ENCODE data around the gene RAB40C.

RAB40C gene

DNA sequence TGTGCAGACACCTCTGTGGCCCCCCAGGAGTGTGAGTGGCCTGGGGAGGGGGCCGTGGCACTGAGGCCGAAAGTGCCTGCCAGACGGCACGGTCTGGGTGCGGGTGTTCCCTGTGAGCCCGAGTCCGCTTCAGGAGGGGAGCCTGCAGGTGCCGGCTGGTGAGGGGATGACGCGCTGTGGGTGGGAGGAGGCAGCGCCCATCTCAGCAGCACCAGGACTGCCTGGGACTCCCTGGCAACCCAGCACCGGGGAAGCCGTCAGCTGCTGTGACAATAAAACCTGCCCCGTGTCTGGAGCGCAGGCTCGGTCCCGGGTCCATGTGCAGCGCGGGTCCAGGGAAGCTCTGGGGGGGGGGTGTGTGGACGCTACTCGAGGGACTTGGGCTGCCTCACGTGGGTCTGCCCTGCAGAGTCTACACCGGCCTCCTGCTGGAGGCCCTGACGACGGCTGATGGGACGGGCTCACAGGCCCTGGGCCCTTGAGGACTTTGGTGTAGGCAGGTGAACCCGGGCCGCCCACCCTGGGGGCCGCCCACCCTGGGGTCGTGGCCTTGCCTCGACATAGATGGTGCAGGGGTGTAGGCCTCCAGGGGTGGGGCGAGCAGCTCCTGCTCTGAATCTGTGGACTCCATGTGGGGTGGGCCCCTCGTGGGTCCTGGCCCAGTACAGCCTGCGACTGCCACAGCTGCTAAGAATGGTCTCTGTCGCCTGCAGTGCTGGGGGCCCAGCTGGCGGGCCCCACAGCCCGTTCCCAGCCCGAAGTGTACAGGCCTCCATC lies 5.9 kb upstream of the RAB40C start:
- no peaks in the 10 kb centered on the region for H3K9me3 Mint-ChIP-seq
- ATAC-seq (replicated peaks) (no peak), DNase-seq (no peak)
- no peaks in the 10 kb centered on the region for H3K27me3 Mint-ChIP-seq
- peaks cover 8 to 12% of the 10 kb centered on the region in 2 donors for H3K4me1 Mint-ChIP-seq (ENCODE audit: low read depth in 2 of 2)
- H3K27ac Mint-ChIP-seq = no peak overlapping the region
- H3K36me3 Mint-ChIP-seq (ENCODE audit: insufficient read depth) = peaks cover 9% of the 10 kb centered on the region
- H3K4me3 Mint-ChIP-seq = no peak overlapping the region

DNA sequence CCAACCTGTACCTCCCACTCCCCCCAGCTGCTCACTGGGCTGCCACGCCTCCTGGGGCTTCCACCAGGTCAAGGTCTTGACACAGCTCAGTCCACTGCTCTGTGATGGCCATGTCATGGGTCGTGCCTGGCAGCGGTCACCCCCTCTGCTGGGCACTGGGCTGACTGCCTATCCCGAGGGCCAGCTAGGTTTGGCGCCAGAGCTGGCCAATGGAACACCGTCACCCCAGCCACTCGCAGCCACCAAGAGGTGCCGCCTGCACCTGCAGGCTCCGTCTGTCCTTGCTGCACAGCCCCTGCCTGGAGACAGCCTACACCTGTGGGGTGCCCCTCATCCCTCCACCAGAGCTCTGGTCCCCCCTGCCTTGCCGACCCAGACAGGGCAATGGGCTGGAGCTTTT lies 4.5 kb upstream of the RAB40C start:
- peaks cover 18% of the 10 kb centered on the region for H3K36me3 Mint-ChIP-seq (ENCODE audit: insufficient read depth)
- no peaks in the 10 kb centered on the region for H3K9me3 Mint-ChIP-seq
- DNase-seq (no peak), ATAC-seq (replicated peaks) (no peak)
- peaks cover 8 to 12% of the 10 kb centered on the region in 2 donors for H3K4me1 Mint-ChIP-seq (ENCODE audit: low read depth in 2 of 2)
- peak overlapping the region in 1 of 2 donors; percentile 86 for H3K27ac Mint-ChIP-seq
- no peak overlapping the region for H3K4me3 Mint-ChIP-seq
- H3K27me3 Mint-ChIP-seq = no peaks in the 10 kb centered on the region

DNA sequence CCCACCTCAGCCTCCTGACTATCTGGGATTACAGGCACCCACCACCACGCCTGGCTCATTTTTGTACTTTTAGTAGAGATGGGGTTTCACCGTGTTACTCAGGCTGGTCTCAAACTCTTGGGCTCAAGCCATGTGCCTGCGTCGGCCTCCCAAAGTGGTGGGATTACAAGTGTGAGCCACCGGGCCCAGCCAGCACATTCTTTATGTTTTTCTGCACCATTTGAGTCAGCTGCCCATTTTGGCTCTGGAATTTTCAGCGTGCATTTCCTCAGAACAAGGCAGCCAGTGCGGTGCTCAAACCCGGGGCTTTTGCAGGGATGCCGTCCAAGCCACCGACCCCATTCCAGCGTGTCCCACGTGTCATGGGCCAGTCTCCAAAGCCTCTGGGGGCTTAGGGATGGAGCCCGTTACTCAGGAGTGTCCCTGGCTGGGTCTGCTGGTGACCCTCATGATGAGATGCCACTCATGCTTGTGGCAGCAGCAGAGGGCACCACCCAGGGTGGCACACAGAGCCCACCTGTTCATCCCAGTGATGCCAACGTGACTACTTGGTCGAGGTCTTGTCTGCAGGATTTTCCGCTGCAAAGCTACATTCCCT lies 3.7 kb upstream of the RAB40C start:
- DNase-seq (no peak), ATAC-seq (replicated peaks) (no peak)
- Mint-ChIP-seq H3K36me3 (ENCODE audit: insufficient read depth) (peaks cover 23% of the 10 kb centered on the region), H3K4me1 (ENCODE audit: low read depth in 2 of 2) (peaks cover 15 to 18% of the 10 kb centered on the region in 2 donors), H3K27me3 (no peaks in the 10 kb centered on the region), H3K4me3 (no peak overlapping the region), H3K27ac (peak overlapping the region in 1 of 2 donors; percentile 86), H3K9me3 (no peaks in the 10 kb centered on the region)

DNA sequence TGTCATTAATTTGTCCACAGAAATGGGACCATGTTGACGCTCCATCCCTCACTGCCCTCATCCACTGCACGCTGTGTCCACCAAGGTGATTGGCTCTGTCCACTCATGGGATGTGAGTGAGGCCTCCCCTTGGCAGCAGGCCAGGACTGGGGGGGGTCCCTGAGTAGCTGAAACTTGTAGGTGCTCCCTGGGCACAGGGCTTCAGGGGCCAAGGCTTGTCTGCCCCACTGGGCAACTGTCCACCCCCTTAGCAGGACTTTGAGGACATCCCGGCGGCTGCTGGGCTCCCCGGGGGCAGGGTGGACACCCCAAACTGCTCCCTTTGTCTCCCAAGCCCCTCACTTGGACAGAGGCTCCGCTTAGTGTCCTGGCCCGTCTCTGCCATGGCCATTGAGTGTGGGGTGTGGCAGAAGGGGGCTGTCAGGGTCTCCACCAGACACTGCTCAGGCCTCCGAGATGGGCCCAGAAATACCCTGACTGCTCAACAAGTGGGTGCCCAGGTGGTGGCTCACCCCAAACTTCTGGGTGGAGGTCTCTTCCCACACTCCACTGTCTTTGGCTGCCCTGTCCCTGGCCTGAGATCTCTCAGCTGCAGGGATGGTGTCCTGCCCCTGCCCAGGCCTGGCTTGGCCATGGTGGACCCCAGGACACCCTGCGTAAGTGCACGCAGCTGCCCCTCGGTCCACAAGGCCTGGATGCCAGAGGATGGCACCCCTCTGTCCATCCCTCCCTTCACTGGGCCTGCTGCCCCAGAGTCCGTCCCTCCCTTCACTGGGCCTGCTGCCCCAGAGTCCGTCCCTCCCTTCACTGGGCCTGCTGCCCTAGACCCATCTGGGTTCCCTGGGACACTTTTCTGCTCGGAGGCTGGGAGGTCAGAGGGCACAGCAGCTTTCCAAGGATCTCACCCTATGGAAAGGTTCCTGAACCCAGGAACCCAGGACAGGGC lies 2.9 kb upstream of the RAB40C start:
- H3K9me3 Mint-ChIP-seq = no peaks in the 10 kb centered on the region
- DNase-seq (no peak), ATAC-seq (replicated peaks) (no peak)
- peaks cover 22 to 24% of the 10 kb centered on the region in 2 donors for H3K4me1 Mint-ChIP-seq (ENCODE audit: low read depth in 2 of 2)
- peak overlapping the region in 1 of 2 donors; percentile 66 for H3K27ac Mint-ChIP-seq
- peak overlapping the region; percentile 61 to 93 for H3K4me3 Mint-ChIP-seq
- H3K27me3 Mint-ChIP-seq = no peaks in the 10 kb centered on the region
- H3K36me3 Mint-ChIP-seq (ENCODE audit: insufficient read depth) = peaks cover 26% of the 10 kb centered on the region

DNA sequence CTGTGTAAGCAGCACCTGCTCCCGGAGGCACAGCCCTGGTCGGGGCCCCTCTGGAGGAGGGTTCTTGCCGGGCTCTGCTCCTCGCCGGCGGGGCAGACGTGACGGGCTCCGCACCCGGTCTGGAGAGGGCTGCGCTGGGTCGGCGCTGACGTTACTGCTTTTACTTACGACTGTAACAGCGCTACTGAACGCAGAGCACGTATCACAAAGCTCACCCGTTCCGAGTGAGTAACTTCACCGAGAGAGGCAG lies 1.3 kb upstream of the RAB40C start:
- Mint-ChIP-seq H3K27ac (peak overlapping the region; percentile 96 to 98), H3K9me3 (no peaks in the 10 kb centered on the region), H3K36me3 (ENCODE audit: insufficient read depth) (peaks cover 26% of the 10 kb centered on the region), H3K27me3 (no peaks in the 10 kb centered on the region), H3K4me3 (peak overlapping the region; percentile 92 to 93), H3K4me1 (ENCODE audit: low read depth in 2 of 2) (peaks cover 29 to 31% of the 10 kb centered on the region in 2 donors)
- ATAC-seq (replicated peaks) (peak; percentile 20), DNase-seq (peak; percentile 49 to 59 (median 52))

DNA sequence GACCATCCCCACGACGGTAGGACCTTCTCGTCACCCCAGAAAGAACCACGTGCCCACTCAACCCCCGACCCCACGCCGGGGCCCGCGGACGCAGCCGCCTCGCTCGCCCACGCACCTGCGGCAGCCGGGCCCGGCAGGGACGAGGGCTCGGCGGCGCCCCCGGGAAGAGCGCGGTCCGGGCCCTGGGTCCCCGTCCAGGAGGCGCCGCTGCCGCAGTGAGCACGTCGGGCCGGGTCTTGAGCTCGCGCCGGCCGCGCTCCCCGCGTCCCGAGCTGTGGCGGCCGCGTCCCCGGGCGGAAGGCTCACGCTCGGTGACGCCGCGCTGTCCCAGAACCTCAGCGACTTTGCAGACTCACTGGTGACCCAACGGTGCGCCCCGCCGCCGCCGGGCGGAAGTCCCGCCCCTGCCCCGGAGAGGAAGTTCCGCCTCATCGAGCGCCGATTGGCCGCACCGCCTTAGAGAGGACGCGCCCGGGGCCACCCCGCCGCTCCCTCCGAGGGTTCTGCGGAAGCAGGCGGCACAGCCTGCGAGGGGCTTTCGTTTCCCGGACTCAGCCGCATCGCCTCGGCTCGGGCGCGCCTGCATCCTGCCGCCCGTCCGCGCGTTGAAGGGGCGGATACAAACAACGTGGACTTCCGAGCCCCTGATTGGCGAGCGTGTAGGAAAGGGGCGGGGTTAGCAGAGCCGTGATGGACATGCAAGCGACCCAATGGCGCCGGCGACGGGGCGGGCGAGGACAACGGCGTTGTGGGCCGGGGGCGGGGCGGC lies 793 bp upstream of the RAB40C start:
- no peaks in the 10 kb centered on the region for H3K27me3 Mint-ChIP-seq
- peaks cover 32 to 35% of the 10 kb centered on the region in 2 donors for H3K4me1 Mint-ChIP-seq (ENCODE audit: low read depth in 2 of 2)

DNA sequence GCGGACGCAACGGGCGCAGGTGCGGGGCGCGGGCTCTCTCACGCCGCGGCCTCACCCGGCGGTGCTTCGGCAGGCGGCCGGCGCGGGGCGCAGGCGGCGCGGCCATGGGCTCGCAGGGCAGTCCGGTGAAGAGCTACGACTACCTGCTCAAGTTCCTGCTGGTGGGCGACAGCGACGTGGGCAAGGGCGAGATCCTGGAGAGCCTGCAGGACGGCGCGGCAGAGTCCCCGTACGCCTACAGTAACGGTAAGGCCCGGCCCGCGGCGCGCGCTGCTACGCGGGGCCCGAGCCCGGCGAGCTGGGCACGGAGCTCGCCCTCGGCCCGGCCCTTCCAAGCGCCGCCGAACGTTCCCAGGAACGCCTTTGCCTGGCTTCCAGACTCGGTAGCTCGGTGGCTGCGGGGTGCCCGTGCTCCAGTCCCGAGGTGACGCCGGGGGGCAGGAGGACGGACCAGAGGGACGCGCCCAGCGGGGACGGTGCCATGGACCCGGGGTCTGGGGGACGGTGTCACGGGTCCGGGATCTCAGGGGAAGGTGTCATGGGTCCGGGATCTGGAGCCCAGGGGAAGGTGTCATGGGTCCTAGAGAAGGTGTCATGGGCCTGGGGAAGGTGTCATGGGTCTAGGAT lies 435 bp downstream of the RAB40C start:
- Mint-ChIP-seq H3K27me3 (no peaks in the 10 kb centered on the region), H3K9me3 (no peaks in the 10 kb centered on the region), H3K4me3 (peak overlapping the region; percentile 81 to 93), H3K27ac (peak overlapping the region; percentile 96 to 98), H3K4me1 (ENCODE audit: low read depth in 2 of 2) (peaks cover 41 to 43% of the 10 kb centered on the region in 2 donors), H3K36me3 (ENCODE audit: insufficient read depth) (peaks cover 26% of the 10 kb centered on the region)
- DNase-seq = peak in 1 of 3 experiments; percentile 16
- no peak for ATAC-seq (replicated peaks)

More for the DNA sequence above, 793 bp upstream of the RAB40C start:
- Mint-ChIP-seq H3K27ac (peak overlapping the region; percentile 96 to 98), H3K36me3 (ENCODE audit: insufficient read depth) (peaks cover 26% of the 10 kb centered on the region), H3K4me3 (peak overlapping the region; percentile 92 to 93), H3K9me3 (no peaks in the 10 kb centered on the region)
- ATAC-seq (replicated peaks) = peak; percentile 71
- peak; percentile 98 to 99 (median 99) for DNase-seq

DNA sequence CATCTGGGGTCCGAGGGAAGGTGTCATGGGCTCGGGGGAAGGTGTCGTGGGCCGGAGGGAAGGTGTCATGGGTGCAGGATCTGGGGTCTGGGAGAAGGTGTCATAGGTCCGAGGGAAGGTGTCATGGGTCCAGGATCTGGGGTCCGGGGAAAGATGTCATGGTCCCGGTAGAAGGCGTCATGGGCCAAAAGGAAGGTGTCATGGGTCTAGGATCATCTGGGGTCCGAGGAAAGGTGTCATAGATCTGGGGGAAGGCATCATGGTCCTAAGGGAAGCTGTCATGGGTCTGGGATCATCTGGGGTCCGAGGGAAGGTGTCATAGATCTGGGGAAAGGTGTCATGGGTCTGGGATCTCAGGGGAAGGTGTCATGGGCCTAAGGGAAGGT lies 942 bp downstream of the RAB40C start:
- peaks cover 41 to 44% of the 10 kb centered on the region in 2 donors for H3K4me1 Mint-ChIP-seq (ENCODE audit: low read depth in 2 of 2)
- DNase-seq (no peak), ATAC-seq (replicated peaks) (no peak)
- H3K36me3 Mint-ChIP-seq (ENCODE audit: insufficient read depth) = peaks cover 26% of the 10 kb centered on the region
- peak overlapping the region; percentile 57 to 77 for H3K27ac Mint-ChIP-seq
- no peaks in the 10 kb centered on the region for H3K27me3 Mint-ChIP-seq
- peak overlapping the region; percentile 81 to 93 for H3K4me3 Mint-ChIP-seq
- no peaks in the 10 kb centered on the region for H3K9me3 Mint-ChIP-seq

DNA sequence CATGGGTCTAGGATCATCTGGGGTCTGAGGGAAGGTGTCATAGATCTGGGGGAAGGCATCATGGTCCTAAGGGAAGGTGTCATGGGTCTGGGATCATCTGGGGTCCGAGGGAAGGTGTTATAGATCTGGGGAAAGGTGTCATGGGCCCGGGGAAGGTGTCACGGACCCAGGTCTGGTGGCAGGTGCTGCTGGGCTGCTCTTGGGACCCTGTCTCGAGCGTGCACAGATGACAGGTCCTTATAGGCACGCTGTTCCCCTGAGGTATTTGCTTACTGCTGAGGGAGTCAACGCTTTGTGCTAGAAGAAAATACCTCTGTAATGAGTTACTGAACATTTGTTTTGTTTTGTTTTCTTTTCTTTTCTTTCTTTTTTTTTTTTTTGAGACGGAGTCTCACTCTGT lies 1.4 kb downstream of the RAB40C start:
- Mint-ChIP-seq H3K9me3 (no peaks in the 10 kb centered on the region), H3K4me3 (peak overlapping the region; percentile 81 to 93), H3K27me3 (no peaks in the 10 kb centered on the region), H3K27ac (peak overlapping the region; percentile 57 to 77), H3K36me3 (ENCODE audit: insufficient read depth) (peaks cover 26% of the 10 kb centered on the region), H3K4me1 (ENCODE audit: low read depth in 2 of 2) (peaks cover 45 to 47% of the 10 kb centered on the region in 2 donors)
- DNase-seq (no peak), ATAC-seq (replicated peaks) (no peak)

DNA sequence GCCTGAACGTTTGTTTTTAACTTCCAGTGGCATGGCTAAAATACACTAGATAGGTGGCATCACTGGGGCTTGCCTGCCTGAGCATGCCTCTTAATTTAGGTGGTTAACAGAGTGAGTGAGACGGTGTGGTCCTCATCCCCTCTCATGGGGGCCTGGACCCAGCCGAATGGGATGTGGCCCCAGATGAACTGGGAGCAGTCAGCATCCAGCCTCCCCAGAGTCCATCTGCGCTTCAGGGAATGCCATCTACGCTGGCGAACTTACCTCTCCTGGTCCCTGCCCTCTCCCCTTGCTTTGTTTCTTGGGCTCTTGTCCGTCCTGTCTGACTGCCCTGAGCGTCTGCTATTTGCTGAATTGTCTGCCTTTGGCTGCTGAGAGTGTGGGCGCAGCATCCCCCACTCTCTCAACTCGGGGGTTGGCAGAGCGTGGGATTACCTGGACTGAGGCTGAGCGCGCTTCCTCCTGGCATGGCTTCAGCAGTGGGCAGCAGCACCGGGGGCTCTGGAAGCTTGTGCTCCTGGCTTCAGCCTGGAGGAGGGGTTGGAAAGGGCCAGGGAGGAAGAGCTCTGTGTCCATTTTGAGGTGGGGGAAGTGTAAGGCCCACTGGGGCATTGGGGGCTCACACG lies 2.1 kb downstream of the RAB40C start:
- Mint-ChIP-seq H3K27me3 (no peaks in the 10 kb centered on the region), H3K36me3 (ENCODE audit: insufficient read depth) (peaks cover 27% of the 10 kb centered on the region), H3K4me3 (peak overlapping the region; percentile 81 to 93), H3K4me1 (ENCODE audit: low read depth in 2 of 2) (peaks cover 51% of the 10 kb centered on the region in 2 donors), H3K9me3 (no peaks in the 10 kb centered on the region), H3K27ac (no peak overlapping the region)
- DNase-seq = no peak
- no peak for ATAC-seq (replicated peaks)

DNA sequence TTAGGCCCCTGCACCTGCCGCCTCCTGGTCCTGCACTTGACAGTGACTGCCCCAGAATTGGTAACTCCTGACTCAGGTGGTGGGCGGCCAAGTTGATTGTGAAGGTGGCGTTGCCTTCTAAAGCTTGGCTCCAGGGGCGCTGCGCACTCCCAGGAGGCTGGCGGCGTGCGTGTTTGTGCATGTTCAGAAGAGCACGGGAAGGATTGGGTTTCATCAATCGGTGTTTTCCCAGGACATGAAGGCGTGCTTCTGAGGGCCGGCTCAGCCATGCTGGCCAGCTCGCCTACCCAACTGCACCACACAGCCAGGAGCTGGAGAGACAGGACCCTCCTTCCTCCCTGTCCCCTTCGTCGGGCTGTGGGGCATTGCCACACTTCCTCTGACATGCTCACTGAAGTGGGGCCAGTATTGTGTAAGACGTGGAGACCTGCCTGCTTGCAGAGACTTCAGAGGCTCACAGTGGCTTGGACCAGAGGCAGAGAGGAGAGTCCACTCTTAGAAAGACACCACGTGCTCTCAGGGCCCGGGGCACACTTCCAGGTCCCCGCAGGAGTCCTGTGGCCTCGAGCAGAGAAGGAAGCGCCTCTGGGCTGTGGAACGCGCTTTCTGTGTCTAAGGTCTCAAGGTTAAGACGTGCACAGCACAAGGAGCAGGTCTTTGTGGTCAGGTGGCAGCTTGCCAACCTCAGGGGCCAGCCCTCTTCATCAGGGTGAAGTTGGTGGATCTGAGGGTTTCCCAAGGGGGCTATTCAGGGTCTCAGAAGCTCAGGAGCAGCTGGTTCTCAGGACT lies 2.8 kb downstream of the RAB40C start:
- peaks cover 48 to 51% of the 10 kb centered on the region in 2 donors for H3K4me1 Mint-ChIP-seq (ENCODE audit: low read depth in 2 of 2)

More for the DNA sequence above, 2.8 kb downstream of the RAB40C start:
- Mint-ChIP-seq H3K9me3 (no peaks in the 10 kb centered on the region), H3K4me3 (peak overlapping the region in 1 of 2 donors; percentile 40), H3K36me3 (ENCODE audit: insufficient read depth) (peaks cover 29% of the 10 kb centered on the region), H3K27ac (peak overlapping the region in 1 of 2 donors; percentile 49), H3K27me3 (no peaks in the 10 kb centered on the region)
- DNase-seq (no peak), ATAC-seq (replicated peaks) (no peak)
